WERI-Rb-1 (cell line): ENCODE measurements around the gene OBSL1.

Source experiments
- DNase-seq: peaks from one replicate; pipeline ENCODE4 v3.0.0-alpha.2; 2020
- H3K27ac ChIP-seq: fragments of 250-450 bp; sonication (Bioruptor Pico); 2 replicates; pipeline ENCODE4 v1.5.1; 2020; ENCODE audit warnings: mild to moderate bottlenecking, moderate library complexity
- H3K27me3 ChIP-seq: fragments of 250-450 bp; sonication (Bioruptor Pico); 2 replicates; pipeline ENCODE4 v1.5.1; 2021; ENCODE audit warnings: mild to moderate bottlenecking, low read depth, moderate library complexity; ENCODE audit not compliant: insufficient read depth, severe bottlenecking
- H3K36me3 ChIP-seq: fragments of 250-450 bp; sonication (Bioruptor Pico); 2 replicates; pipeline ENCODE4 v1.5.1; 2020; ENCODE audit warnings: mild to moderate bottlenecking, moderate library complexity
- H3K4me3 ChIP-seq: 2 replicates; pipeline ENCODE4 v1.5.1; 2011; ENCODE audit warnings: low read depth, mild to moderate bottlenecking, control low read depth, low read length
- H3K9me3 ChIP-seq: fragments of 250-450 bp; sonication (Bioruptor Pico); 2 replicates; pipeline ENCODE4 v1.5.1; 2021; ENCODE audit warnings: mild to moderate bottlenecking, moderate library complexity; ENCODE audit not compliant: severe bottlenecking
- CTCF ChIP-seq: IDR thresholded peaks from 2 replicates; pipeline ENCODE4 v1.5.1; 2011; ENCODE audit warnings: low read depth, mild to moderate bottlenecking, control low read depth, inconsistent platforms, low read length

Gene OBSL1

GRCh38 chr2:219510512-219511135 is 60.7 kb downstream of the OBSL1 start:
- peak overlapping the region; percentile 39 for H3K4me3 ChIP-seq
- H3K27me3 ChIP-seq = no peaks in the 10 kb centered on the region
- peak overlapping the region; percentile 98 for H3K27ac ChIP-seq
- no peaks in the 10 kb centered on the region for H3K9me3 ChIP-seq
- TF ChIP-seq CTCF = no peak
- DNase-seq = peak; percentile 78
- H3K36me3 ChIP-seq = peaks cover 10% of the 10 kb centered on the region

GRCh38 chr2:219509780-219510511 is 61.4 kb downstream of the OBSL1 start:
- Histone ChIP-seq H3K9me3 (no peaks in the 10 kb centered on the region), H3K27me3 (no peaks in the 10 kb centered on the region), H3K4me3 (peak overlapping the region; percentile 39), H3K27ac (peak overlapping the region; percentile 98), H3K36me3 (peaks cover 10% of the 10 kb centered on the region)
- DNase-seq = peak; percentile 97
- TF ChIP-seq CTCF = peak; percentile 97

GRCh38 chr2:219508971-219509779 is 62.2 kb downstream of the OBSL1 start:
- no peak for TF ChIP-seq CTCF
- Histone ChIP-seq H3K36me3 (peaks cover 14% of the 10 kb centered on the region), H3K27me3 (no peaks in the 10 kb centered on the region), H3K4me3 (peak overlapping the region; percentile 6), H3K27ac (peak overlapping the region; percentile 98), H3K9me3 (no peaks in the 10 kb centered on the region)
- no peak for DNase-seq

- H3K27ac ChIP-seq = peak overlapping the region; percentile 90
- H3K36me3 ChIP-seq = peaks cover 14% of the 10 kb centered on the region
- H3K27me3 ChIP-seq = no peaks in the 10 kb centered on the region
These were observed 63.0 kb downstream of the OBSL1 start for GRCh38 chr2:219508444-219508734.

More at GRCh38 chr2:219508444-219508734, 63.0 kb downstream of the OBSL1 start:
- Histone ChIP-seq H3K4me3 (no peak overlapping the region), H3K9me3 (no peaks in the 10 kb centered on the region)
- no peak for TF ChIP-seq CTCF
- no peak for DNase-seq
